ENCODE results near the gene FAM118B. TPM values are rescaled to one million over a fixed set of nuclear protein-coding genes. Genes with fewer than 3 reads are reported as not detected.

FAM118B gene
- total RNA-seq, 1 experiment from 2014 or later: 40.0 TPM

DNA sequence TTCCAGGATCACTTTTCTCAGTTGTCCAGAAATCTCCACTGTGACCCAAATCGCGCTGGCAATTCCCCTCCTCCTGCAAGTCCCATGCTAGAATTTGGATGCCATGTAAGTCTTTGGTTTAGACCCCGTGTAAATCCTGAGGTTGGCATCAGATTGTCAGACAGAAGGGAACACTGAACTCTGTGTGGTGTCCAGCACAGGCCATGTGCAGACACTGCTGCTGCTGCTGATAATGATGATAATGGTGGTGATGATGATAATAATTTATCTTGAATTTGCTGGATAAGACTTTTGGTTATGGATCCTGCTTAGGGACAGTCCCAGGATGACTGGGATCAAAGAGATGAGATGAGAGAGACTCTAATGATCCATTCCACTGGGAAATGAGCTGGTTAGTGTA is 45.2 kb upstream of the FAM118B start:
- H3K27ac Mint-ChIP-seq: no peak overlapping the region
- Histone ChIP-seq H2BK12ac (ENCODE audit: insufficient read length, low read depth, low read length) (no peak overlapping the region), H3T11ph (ENCODE audit: low read length) (no peak overlapping the region)

More for the DNA sequence above, 45.2 kb upstream of the FAM118B start:
- no peaks in the 10 kb centered on the region for H3K36me3 Mint-ChIP-seq (ENCODE audit: insufficient read depth in 1 of 3, low read depth in 3 of 3)
- no CpG with 5 or more reads among the region's 3 CpGs for WGBS (ENCODE audit: extremely low coverage, insufficient read length, low lambda C conversion rate)
- H3K27me3 Mint-ChIP-seq (ENCODE audit: low read depth): peaks cover 5% of the 10 kb centered on the region
- Histone ChIP-seq H3K79me2 (ENCODE audit: insufficient read depth, low read length) (no peaks in the 10 kb centered on the region), H4K91ac (ENCODE audit: insufficient read length, low read depth, low read length) (no peak overlapping the region), H2BK120ac (ENCODE audit: low read depth, low read length, poor library complexity, severe bottlenecking) (no peak overlapping the region), H3K27ac (ENCODE audit: insufficient read length, low read depth, low read length) (no peak overlapping the region), H3K79me1 (ENCODE audit: insufficient read depth, low read depth, low read length, poor library complexity, severe bottlenecking) (no peaks in the 10 kb centered on the region), H3K9me3 (ENCODE audit: control insufficient read depth, low read depth, low read length) (no peaks in the 10 kb centered on the region), H3K9ac (ENCODE audit: extremely low read depth, insufficient read length, low read length) (no peak overlapping the region), H3K23me2 (ENCODE audit: insufficient read length, low read depth, low read length, poor library complexity, severe bottlenecking) (no peaks in the 10 kb centered on the region), H3K56ac (ENCODE audit: insufficient read length, low read depth, low read length) (no peak overlapping the region), H3K4me2 (ENCODE audit: insufficient read depth, insufficient read length, low read length) (no peak overlapping the region), H4K20me1 (ENCODE audit: control insufficient read depth, insufficient read depth, insufficient read length) (no peaks in the 10 kb centered on the region), H3K18ac (ENCODE audit: insufficient read length, low read depth, low read length) (no peak overlapping the region), H3K14ac (ENCODE audit: insufficient read depth, low read length) (no peak overlapping the region), H3K27me3 (ENCODE audit: insufficient read depth, low read length) (no peaks in the 10 kb centered on the region), H2BK15ac (ENCODE audit: low read depth, low read length) (no peak overlapping the region), H2AK5ac (ENCODE audit: insufficient read length, low read length) (no peak overlapping the region), H4K8ac (replicated peaks; ENCODE audit: insufficient read length, low read depth, low read length) (no peak overlapping the region), H2BK5ac (ENCODE audit: insufficient read length, low read length) (no peak overlapping the region), H2BK20ac (ENCODE audit: low read depth, low read length, poor library complexity, severe bottlenecking) (no peak overlapping the region), H3K4ac (ENCODE audit: low read depth, low read length) (no peak overlapping the region), H3K4me1 (ENCODE audit: insufficient read depth, low read length) (peaks cover 6% of the 10 kb centered on the region; the same call in 1 of the 2 replicates), H2AFZ (ENCODE audit: low read length) (no peak overlapping the region), H4K5ac (ENCODE audit: insufficient read length, low read depth, low read length) (no peak overlapping the region), H3K23ac (ENCODE audit: insufficient read length, low read depth, low read length) (no peak overlapping the region)
- TF ChIP-seq, protein P1, sequence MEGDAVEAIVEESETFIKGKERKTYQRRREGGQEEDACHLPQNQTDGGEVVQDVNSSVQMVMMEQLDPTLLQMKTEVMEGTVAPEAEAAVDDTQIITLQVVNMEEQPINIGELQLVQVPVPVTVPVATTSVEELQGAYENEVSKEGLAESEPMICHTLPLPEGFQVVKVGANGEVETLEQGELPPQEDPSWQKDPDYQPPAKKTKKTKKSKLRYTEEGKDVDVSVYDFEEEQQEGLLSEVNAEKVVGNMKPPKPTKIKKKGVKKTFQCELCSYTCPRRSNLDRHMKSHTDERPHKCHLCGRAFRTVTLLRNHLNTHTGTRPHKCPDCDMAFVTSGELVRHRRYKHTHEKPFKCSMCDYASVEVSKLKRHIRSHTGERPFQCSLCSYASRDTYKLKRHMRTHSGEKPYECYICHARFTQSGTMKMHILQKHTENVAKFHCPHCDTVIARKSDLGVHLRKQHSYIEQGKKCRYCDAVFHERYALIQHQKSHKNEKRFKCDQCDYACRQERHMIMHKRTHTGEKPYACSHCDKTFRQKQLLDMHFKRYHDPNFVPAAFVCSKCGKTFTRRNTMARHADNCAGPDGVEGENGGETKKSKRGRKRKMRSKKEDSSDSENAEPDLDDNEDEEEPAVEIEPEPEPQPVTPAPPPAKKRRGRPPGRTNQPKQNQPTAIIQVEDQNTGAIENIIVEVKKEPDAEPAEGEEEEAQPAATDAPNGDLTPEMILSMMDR (conservative IDR thresholded peaks at IDR 0.05): no peak
- DNase-seq: no peak
- H3K4me1 Mint-ChIP-seq: peaks cover 52 to 68% of the 10 kb centered on the region in 2 experiments
- H3K9me3 Mint-ChIP-seq: no peaks in the 10 kb centered on the region; a peak in 1 of 5 replicates
- no peak overlapping the region for H3K4me3 Mint-ChIP-seq
